Measurements from ENCODE around the gene FARS2. TPM values are rescaled to one million over a fixed set of nuclear protein-coding genes. Genes with fewer than 3 reads are reported as not detected.
"Not testable (repeated sequence)": the region's sequence is repeated elsewhere in the genome, so short reads cannot be mapped to it uniquely, and the experiment has no call there.

The FARS2 gene
- total RNA-seq, 2 donors from 2014 or later: 20.7 to 26.4 TPM

DNA sequence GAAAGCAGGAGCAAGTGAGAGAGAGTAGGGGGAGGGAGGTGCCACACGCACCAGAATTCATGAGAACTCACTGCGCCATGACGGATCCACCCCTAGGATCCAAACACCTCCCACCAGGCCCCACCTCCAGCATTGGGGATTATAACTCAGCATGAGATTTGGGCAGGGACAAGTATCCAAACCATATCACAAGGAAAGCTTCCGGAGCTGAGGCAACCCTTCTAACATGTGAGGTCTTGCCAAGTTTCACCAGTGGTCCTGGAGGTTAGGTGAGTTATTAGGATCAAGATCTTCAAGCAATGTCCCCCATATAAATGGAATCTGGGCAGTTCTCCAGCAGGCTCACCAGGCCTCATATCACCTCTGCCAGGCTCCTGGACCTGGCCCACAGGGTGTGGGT lies 437.0 kb downstream of the FARS2 start:
- Mint-ChIP-seq H3K4me1 (peaks cover 7% of the 10 kb centered on the region), H3K4me3 (no peak overlapping the region), H3K27ac (no peak overlapping the region), H3K27me3 (no peaks in the 10 kb centered on the region), H3K36me3 (ENCODE audit: low read depth) (peaks cover 4% of the 10 kb centered on the region)
- no peaks in the 10 kb centered on the region for H3K9me3 ChIP-seq (ENCODE audit: control insufficient read depth, low read length, poor library complexity, severe bottlenecking)
- ATAC-seq (no peak), DNase-seq (no peak)

- not testable (repeated sequence) for ATAC-seq; DNase-seq; H3K27ac Mint-ChIP-seq; H3K36me3 Mint-ChIP-seq (ENCODE audit: low read depth); H3K4me3 Mint-ChIP-seq; H3K27me3 Mint-ChIP-seq; H3K4me1 Mint-ChIP-seq; H3K9me3 ChIP-seq (ENCODE audit: control insufficient read depth, low read length, poor library complexity, severe bottlenecking)
Observed at GRCh38 chr6:5699064-5699463, 437.8 kb downstream of the FARS2 start.

DNA sequence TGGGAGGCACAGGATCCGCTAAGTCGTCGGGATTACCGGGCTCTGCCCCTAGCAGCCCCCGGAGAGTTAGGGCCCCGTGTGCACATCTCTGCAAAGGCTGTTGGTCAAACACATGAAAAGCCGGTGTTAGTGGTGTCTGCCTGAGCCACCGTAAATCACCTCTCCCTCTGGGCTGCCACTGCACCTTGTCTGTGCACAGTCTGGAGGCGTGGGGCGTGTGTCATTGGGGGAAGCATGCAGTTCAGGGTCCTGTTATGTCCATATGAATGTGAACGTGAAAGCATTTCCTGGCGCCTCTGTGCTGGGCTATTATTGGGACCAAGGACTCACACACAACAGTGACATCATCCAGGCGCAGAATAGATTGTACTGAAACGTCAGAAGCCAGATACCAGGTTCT lies 439.9 kb downstream of the FARS2 start:
- ATAC-seq (no peak), DNase-seq (no peak)
- peaks cover 6% of the 10 kb centered on the region for H3K36me3 Mint-ChIP-seq (ENCODE audit: low read depth)
- H3K4me1 Mint-ChIP-seq: peaks cover 9% of the 10 kb centered on the region
- H3K9me3 ChIP-seq (ENCODE audit: control insufficient read depth, low read length, poor library complexity, severe bottlenecking): no peaks in the 10 kb centered on the region
- no peak overlapping the region for H3K27ac Mint-ChIP-seq
- H3K27me3 Mint-ChIP-seq: no peaks in the 10 kb centered on the region
- H3K4me3 Mint-ChIP-seq: no peak overlapping the region

DNA sequence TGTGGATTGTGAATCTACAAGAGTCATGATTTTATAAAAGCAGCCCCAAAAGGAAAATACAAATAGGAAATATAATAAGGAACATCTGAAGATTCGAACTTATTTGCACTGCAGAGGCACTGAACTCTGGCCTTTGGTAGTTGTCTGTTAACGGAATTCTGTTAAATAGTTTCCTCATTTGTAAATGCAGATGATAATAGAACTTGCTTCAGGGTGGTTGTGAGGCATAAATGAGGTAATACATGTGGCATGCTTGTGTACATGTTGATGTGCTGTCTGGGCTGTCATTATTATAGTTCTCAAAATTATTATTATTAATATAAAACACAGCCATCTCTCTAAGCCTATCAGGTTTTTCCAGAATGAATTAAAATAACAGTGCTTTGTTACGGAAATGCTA lies 443.4 kb downstream of the FARS2 start:
- no peak overlapping the region for H3K27ac Mint-ChIP-seq
- DNase-seq (no peak), ATAC-seq (no peak)
- no peaks in the 10 kb centered on the region for H3K9me3 ChIP-seq (ENCODE audit: control insufficient read depth, low read length, poor library complexity, severe bottlenecking)
- H3K27me3 Mint-ChIP-seq: no peaks in the 10 kb centered on the region
- no peak overlapping the region for H3K4me3 Mint-ChIP-seq
- peaks cover 2% of the 10 kb centered on the region for H3K36me3 Mint-ChIP-seq (ENCODE audit: low read depth)
- peaks cover 17% of the 10 kb centered on the region for H3K4me1 Mint-ChIP-seq

DNA sequence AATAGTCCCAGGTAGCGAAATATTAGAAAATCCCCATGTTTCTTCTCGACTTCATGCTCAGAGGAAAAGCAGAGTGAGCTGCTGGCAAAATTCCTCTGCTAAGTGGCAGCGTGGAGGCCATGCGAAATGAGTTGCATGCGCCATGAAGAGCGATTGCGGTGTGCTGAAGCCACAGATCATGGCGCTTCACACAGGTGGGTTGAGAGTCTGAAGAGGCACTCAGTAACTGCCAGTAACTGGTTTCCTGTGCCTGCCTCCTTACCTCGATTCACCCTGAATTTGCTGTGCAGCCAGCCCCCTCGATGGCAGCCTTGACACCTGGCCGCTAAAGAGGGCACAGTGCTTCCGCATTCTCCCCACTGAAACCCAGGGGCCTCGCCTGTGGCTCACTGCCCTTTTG lies 443.9 kb downstream of the FARS2 start:
- peaks cover 2% of the 10 kb centered on the region for H3K36me3 Mint-ChIP-seq (ENCODE audit: low read depth)
- no peak overlapping the region for H3K4me3 Mint-ChIP-seq
- no peaks in the 10 kb centered on the region for H3K9me3 ChIP-seq (ENCODE audit: control insufficient read depth, low read length, poor library complexity, severe bottlenecking)
- ATAC-seq (no peak), DNase-seq (no peak)
- no peak overlapping the region for H3K27ac Mint-ChIP-seq
- no peaks in the 10 kb centered on the region for H3K27me3 Mint-ChIP-seq
- H3K4me1 Mint-ChIP-seq: peaks cover 17% of the 10 kb centered on the region

GRCh38 chr6:5706124-5707033 lies 445.1 kb downstream of the FARS2 start:
- H3K4me3 Mint-ChIP-seq: peak overlapping the region; percentile 33
- no peaks in the 10 kb centered on the region for H3K27me3 Mint-ChIP-seq
- H3K36me3 Mint-ChIP-seq (ENCODE audit: low read depth): peaks cover 3% of the 10 kb centered on the region
- peaks cover 18% of the 10 kb centered on the region for H3K4me1 Mint-ChIP-seq
- ATAC-seq (no peak), DNase-seq (no peak)
- H3K27ac Mint-ChIP-seq: peak overlapping the region; percentile 6
- H3K9me3 ChIP-seq (ENCODE audit: control insufficient read depth, low read length, poor library complexity, severe bottlenecking): no peaks in the 10 kb centered on the region

DNA sequence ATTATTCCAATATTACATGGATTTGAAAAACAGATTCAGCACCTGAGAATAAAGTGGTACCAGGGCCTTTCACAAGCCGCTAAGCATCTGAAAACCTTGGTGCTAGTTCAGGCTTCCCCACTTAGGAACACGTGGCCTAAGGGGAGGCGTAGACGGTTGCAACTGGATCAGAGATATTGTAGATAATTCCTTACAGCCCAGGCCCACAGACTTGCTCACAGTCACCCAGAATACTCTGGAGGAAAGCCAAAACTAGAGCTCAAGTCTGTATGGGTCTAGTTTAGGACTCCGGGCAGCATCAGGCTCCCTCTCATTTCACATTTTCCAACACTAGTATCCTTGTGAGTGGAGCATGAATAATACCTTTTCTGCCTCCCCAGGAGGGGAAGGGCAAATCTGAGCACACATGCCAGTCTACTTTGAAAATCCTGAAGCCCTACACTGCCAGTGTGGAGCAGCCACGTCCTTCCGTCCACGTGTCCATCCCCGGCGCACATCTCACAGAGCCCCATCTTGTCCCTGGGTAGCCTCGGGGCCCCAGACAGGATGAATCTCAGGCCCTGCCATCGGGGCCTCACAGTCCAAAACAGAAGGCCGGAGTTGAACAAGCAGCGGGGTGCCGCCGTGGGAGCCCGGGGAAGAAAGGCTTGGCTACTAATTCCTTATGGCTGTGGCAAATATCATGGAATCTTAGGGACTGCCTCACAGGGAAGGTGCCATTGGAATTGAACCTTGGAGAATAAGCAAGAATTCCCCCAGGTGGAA lies 446.1 kb downstream of the FARS2 start:
- Mint-ChIP-seq H3K4me3 (no peak overlapping the region), H3K36me3 (ENCODE audit: low read depth) (peaks cover 6% of the 10 kb centered on the region), H3K27me3 (no peaks in the 10 kb centered on the region), H3K27ac (no peak overlapping the region), H3K4me1 (peaks cover 21% of the 10 kb centered on the region)
- no peak for ATAC-seq
- H3K9me3 ChIP-seq (ENCODE audit: control insufficient read depth, low read length, poor library complexity, severe bottlenecking): no peaks in the 10 kb centered on the region
- DNase-seq: no peak

GRCh38 chr6:5710516-5710915 lies 449.2 kb downstream of the FARS2 start:
- no peak overlapping the region for H3K4me3 Mint-ChIP-seq
- peak overlapping the region; percentile 19 for H3K27ac Mint-ChIP-seq
- H3K36me3 Mint-ChIP-seq (ENCODE audit: low read depth): peaks cover 6% of the 10 kb centered on the region
- ATAC-seq (no peak), DNase-seq (no peak)
- H3K27me3 Mint-ChIP-seq: no peaks in the 10 kb centered on the region
- H3K9me3 ChIP-seq (ENCODE audit: control insufficient read depth, low read length, poor library complexity, severe bottlenecking): no peaks in the 10 kb centered on the region
- H3K4me1 Mint-ChIP-seq: peaks cover 20% of the 10 kb centered on the region

GRCh38 chr6:5710936-5711335 lies 449.6 kb downstream of the FARS2 start:
- no peak for DNase-seq
- ATAC-seq: no peak
- Mint-ChIP-seq H3K36me3 (ENCODE audit: low read depth) (peaks cover 4% of the 10 kb centered on the region), H3K4me1 (peaks cover 16% of the 10 kb centered on the region), H3K4me3 (no peak overlapping the region), H3K27ac (peak overlapping the region; percentile 19), H3K27me3 (no peaks in the 10 kb centered on the region)
- no peaks in the 10 kb centered on the region for H3K9me3 ChIP-seq (ENCODE audit: control insufficient read depth, low read length, poor library complexity, severe bottlenecking)

DNA sequence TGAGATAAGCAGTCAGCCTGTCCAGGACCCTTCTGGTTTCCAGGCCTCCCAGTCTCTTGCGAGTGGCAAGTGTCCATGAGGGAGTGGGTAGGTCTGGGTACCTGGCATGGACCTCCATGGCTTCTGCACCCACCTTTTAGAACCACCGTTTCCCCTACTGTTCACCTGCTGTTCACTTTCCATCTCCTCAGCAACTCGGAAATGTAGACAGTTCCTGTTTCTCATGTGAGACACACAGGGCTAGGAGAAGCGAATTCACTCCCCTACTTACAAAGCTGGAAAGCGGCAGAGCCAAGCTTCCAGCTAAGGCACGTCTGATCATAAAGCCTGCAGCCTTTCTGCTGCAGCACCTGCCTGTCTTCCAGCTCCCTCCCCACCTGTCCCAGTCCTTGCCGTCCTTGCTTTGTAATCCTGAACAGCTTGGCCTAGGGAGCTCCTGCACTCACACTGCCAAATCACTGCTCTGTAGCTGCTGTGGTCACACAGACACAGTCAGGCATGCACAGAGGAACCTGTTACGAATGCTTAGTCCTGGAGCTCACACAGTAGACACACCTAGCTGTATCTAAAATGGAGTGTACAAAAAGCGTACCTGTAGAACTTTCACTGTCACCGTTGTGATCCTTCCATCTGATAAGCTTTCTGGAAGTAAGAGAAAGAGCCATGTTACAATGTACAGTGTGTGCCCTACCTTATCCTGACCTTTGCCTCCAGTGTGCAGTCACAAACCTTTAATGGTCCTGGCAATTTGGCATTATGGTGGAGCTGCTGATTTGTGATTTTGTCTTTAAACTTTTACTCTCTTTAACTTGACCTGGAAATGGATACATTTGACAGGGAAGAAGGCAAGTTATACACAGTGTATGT lies 451.3 kb downstream of the FARS2 start:
- Mint-ChIP-seq H3K36me3 (ENCODE audit: low read depth) (peaks cover 4% of the 10 kb centered on the region), H3K27me3 (no peaks in the 10 kb centered on the region), H3K4me1 (peaks cover 9% of the 10 kb centered on the region), H3K4me3 (no peak overlapping the region), H3K27ac (peak overlapping the region; percentile 35)
- no peak for ATAC-seq
- no peaks in the 10 kb centered on the region for H3K9me3 ChIP-seq (ENCODE audit: control insufficient read depth, low read length, poor library complexity, severe bottlenecking)
- DNase-seq: no peak

DNA sequence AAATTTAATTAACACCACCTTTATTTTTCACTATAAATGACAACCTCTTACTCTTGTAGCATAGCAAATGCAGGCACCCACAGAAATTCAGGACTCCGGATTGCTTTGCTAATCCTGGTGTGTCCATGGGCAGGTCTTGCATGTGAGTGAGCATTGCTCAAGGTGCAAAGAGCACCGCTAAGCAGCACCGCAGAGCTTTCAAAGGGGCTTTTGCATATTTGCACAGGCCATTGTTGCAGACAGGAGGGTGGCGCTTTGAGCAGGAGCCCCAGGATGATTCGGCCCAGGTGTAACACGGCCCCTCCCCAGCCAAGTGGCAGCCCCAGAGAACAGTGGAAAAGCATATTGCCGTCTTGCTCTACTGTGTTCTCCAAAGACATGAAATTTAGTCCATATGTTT lies 452.2 kb downstream of the FARS2 start:
- no peaks in the 10 kb centered on the region for H3K9me3 ChIP-seq (ENCODE audit: control insufficient read depth, low read length, poor library complexity, severe bottlenecking)
- Mint-ChIP-seq H3K4me1 (peaks cover 7% of the 10 kb centered on the region), H3K4me3 (no peak overlapping the region), H3K36me3 (ENCODE audit: low read depth) (peaks cover 4% of the 10 kb centered on the region), H3K27ac (no peak overlapping the region), H3K27me3 (no peaks in the 10 kb centered on the region)
- ATAC-seq (no peak), DNase-seq (no peak)

- Mint-ChIP-seq H3K36me3 (ENCODE audit: low read depth) (no peaks in the 10 kb centered on the region), H3K4me3 (no peak overlapping the region), H3K27me3 (no peaks in the 10 kb centered on the region), H3K4me1 (peaks cover 4% of the 10 kb centered on the region), H3K27ac (no peak overlapping the region)
- H3K9me3 ChIP-seq (ENCODE audit: control insufficient read depth, low read length, poor library complexity, severe bottlenecking): no peaks in the 10 kb centered on the region
- ATAC-seq: no peak
- no peak for DNase-seq
Observed at GRCh38 chr6:5718231-5718947, 457.1 kb downstream of the FARS2 start.

Data from T-helper 17 cell (primary cell).